ENCODE data around the gene CSNK1A1L. TPM values are rescaled to one million over a fixed set of nuclear protein-coding genes. Genes with fewer than 3 reads are reported as not detected.

CSNK1A1L gene
- total and polyA plus RNA-seq, 11 donors = not detected

GRCh38 chr13:37138926-37139325, 33.5 kb upstream of the CSNK1A1L start:
- peaks cover 0 to 6% (median 0%) of the 10 kb centered on the region in 12 donors for H3K9me3 ChIP-seq
- H3K27me3 ChIP-seq = no peaks in the 10 kb centered on the region
- intact Hi-C loops (cut with DNase I) = no loop called here
- H3K27ac ChIP-seq = no peak overlapping the region
- WGBS, 4 donors = 92 to 97% (median 93%) methylated on average over 3 of the region's 3 CpGs
- H3K36me3 ChIP-seq = no peaks in the 10 kb centered on the region
- H3K4me3 ChIP-seq = no peak overlapping the region
- DNase-seq = no peak
- no peak for TF ChIP-seq CTCF (IDR thresholded peaks at IDR 0.05)
- no peak for TF ChIP-seq POLR2A (IDR thresholded peaks at IDR 0.05)
- peaks cover 0 to 32% (median 0%) of the 10 kb centered on the region in 12 donors for H3K4me1 ChIP-seq
- ATAC-seq = no peak

GRCh38 chr13:37138169-37138568, 32.7 kb upstream of the CSNK1A1L start:
- peak in 3 of 12 donors; percentile 7 to 17 (median 10) for TF ChIP-seq CTCF (IDR thresholded peaks at IDR 0.05)
- TF ChIP-seq POLR2A (IDR thresholded peaks at IDR 0.05) = no peak
- Histone ChIP-seq H3K27ac (no peak overlapping the region), H3K4me1 (peaks cover 0 to 33% (median 0%) of the 10 kb centered on the region in 12 donors), H3K9me3 (peaks cover 0 to 6% (median 0%) of the 10 kb centered on the region in 12 donors), H3K36me3 (no peaks in the 10 kb centered on the region), H3K4me3 (no peak overlapping the region), H3K27me3 (no peaks in the 10 kb centered on the region)
- intact Hi-C loops (cut with DNase I) = no loop called here
- ATAC-seq = no peak
- WGBS, 4 donors = 86 to 95% (median 90%) methylated on average over 1 of the region's 1 CpG
- no peak for DNase-seq

GRCh38 chr13:37136633-37137032, 31.2 kb upstream of the CSNK1A1L start:
- Histone ChIP-seq H3K27ac (peak overlapping the region in 2 of 12 donors; percentile 3 to 27), H3K36me3 (no peaks in the 10 kb centered on the region), H3K4me3 (no peak overlapping the region), H3K27me3 (no peaks in the 10 kb centered on the region), H3K4me1 (peaks cover 0 to 33% (median 0%) of the 10 kb centered on the region in 12 donors), H3K9me3 (peaks cover 0 to 6% (median 0%) of the 10 kb centered on the region in 12 donors)
- no peak for TF ChIP-seq POLR2A (IDR thresholded peaks at IDR 0.05)
- ATAC-seq = no peak
- intact Hi-C loops (cut with DNase I) = no loop called here
- no peak for DNase-seq
- WGBS, 4 donors = 76 to 93% (median 86%) methylated on average over 2 of the region's 2 CpGs

- DNase-seq (no peak), ATAC-seq (peak in 1 of 4 donors; percentile 60)
- 43 to 60% (median 48%) methylated on average over 2 of the region's 2 CpGs for WGBS, 4 donors
Observed at GRCh38 chr13:37136187-37136586, 30.7 kb upstream of the CSNK1A1L start.

More at GRCh38 chr13:37136187-37136586, 30.7 kb upstream of the CSNK1A1L start:
- no peaks in the 10 kb centered on the region for H3K27me3 ChIP-seq
- H3K4me1 ChIP-seq = peaks cover 0 to 33% (median 0%) of the 10 kb centered on the region in 12 donors
- no peaks in the 10 kb centered on the region for H3K36me3 ChIP-seq
- H3K9me3 ChIP-seq = peaks cover 0 to 4% (median 0%) of the 10 kb centered on the region in 12 donors
- intact Hi-C loops (cut with DNase I) = no loop called here
- no peak overlapping the region for H3K4me3 ChIP-seq
- TF ChIP-seq POLR2A (IDR thresholded peaks at IDR 0.05) (no peak), CTCF (IDR thresholded peaks at IDR 0.05) (no peak)
- H3K27ac ChIP-seq = peak overlapping the region in 3 of 12 donors; percentile 1 to 12 (median 3)

Data from heart left ventricle (tissue), 16 donors.